HEK293 (cell line): ENCODE measurements around the gene CHCHD1.

Experiments
- CTCF ChIA-PET: fragments of 350-600 bp; formaldehyde crosslinking; extraction: SDS; loops from one replicate; lab custom pipeline; 2021; ENCODE audit warnings: antibody characterized with exemption; lab: Yijun Ruan, JAX
- POLR2A ChIA-PET: fragments of 300-600 bp; formaldehyde crosslinking; extraction: SDS; loops from one replicate; lab custom pipeline; 2020; ENCODE audit warnings: antibody characterized with exemption, inconsistent platforms; lab: Yijun Ruan, JAX
- H3K27ac ChIP-seq: fragments of 200-500 bp; sonication (Bioruptor generic); 2 replicates; pipeline ENCODE4 v1.5.1; 2014; ENCODE audit warnings: low read depth, low read length, control low read depth, inconsistent platforms; ENCODE audit errors: extremely low read depth
- H3K36me3 ChIP-seq, 2 experiments: fragments of 200-500 bp in 1 of 2; sonication (Bioruptor generic) in 1 of 2; 1 replicate in 1 of 2; 2 replicates in 1 of 2; pipeline ENCODE4 v1.5.1; 2014 to 2017; ENCODE audit warnings: inconsistent platforms in 2 of 2, low read length in 2 of 2; ENCODE audit not compliant: control insufficient read depth in 2 of 2, insufficient read depth in 1 of 2
- H3K4me1 ChIP-seq: fragments of 200-500 bp; sonication (Bioruptor generic); 2 replicates; pipeline ENCODE4 v1.5.1; 2014; ENCODE audit warnings: mild to moderate bottlenecking, low read length, inconsistent platforms; ENCODE audit not compliant: control insufficient read depth, insufficient read depth
- H3K4me3 ChIP-seq: 2 replicates; pipeline ENCODE4 v1.5.1; 2011; ENCODE audit warnings: low read depth, mild to moderate bottlenecking, control low read depth, low read length, moderate library complexity
- H3K9me3 ChIP-seq: fragments of 200-500 bp; sonication (Bioruptor generic); 2 replicates; pipeline ENCODE4 v1.5.1; 2014; ENCODE audit warnings: low read depth, low read length, inconsistent platforms; ENCODE audit not compliant: control insufficient read depth, insufficient read depth
- IKZF3 ChIP-seq: fragments of 450-650 bp; IDR thresholded peaks from 2 replicates; pipeline ENCODE4 v1.5.0; 2018; ENCODE audit warnings: missing biosample characterization, mild to moderate bottlenecking, missing genetic modification characterization, moderate library complexity
- SETDB1 ChIP-seq: IDR thresholded peaks from one replicate; pipeline ENCODE4 v1.6.1; 2017; ENCODE audit warnings: mild to moderate bottlenecking, low read length, moderate library complexity, mixed read lengths; ENCODE audit not compliant: insufficient read length
- YY2 ChIP-seq: fragments of 450-650 bp; formaldehyde crosslinking; IDR thresholded peaks from 2 replicates; pipeline ENCODE4 v1.5.1; 2016; ENCODE audit warnings: missing biosample characterization, missing genetic modification characterization
- ZBTB17 ChIP-seq: fragments of 450-650 bp; formaldehyde crosslinking; IDR thresholded peaks from 2 replicates; pipeline ENCODE4 v1.5.1; 2016; ENCODE audit warnings: missing biosample characterization, missing genetic modification characterization
- ZFHX2 ChIP-seq: fragments of 450-650 bp; formaldehyde crosslinking; conservative IDR thresholded peaks from 2 replicates; pipeline ENCODE4 v1.5.1; 2016; ENCODE audit warnings: missing biosample characterization, missing genetic modification characterization
- ZIC2 ChIP-seq: fragments of 450-650 bp; formaldehyde crosslinking; IDR thresholded peaks from 2 replicates; pipeline ENCODE4 v1.5.1; 2016; ENCODE audit warnings: missing biosample characterization, missing genetic modification characterization
- ZNF433 ChIP-seq: fragments of 450-650 bp; formaldehyde crosslinking; IDR thresholded peaks from 2 replicates; pipeline ENCODE4 v1.5.1; 2016; ENCODE audit warnings: missing biosample characterization, missing genetic modification characterization, low read depth
- ZNF600 ChIP-seq: fragments of 450-650 bp; formaldehyde crosslinking; IDR thresholded peaks from 2 replicates; pipeline ENCODE4 v1.5.1; 2016; ENCODE audit warnings: missing biosample characterization, missing genetic modification characterization
- ZXDB ChIP-seq: fragments of 450-650 bp; formaldehyde crosslinking; IDR thresholded peaks from 2 replicates; pipeline ENCODE4 v1.5.1; 2016; ENCODE audit warnings: missing biosample characterization, missing genetic modification characterization
- TF ChIP-seq, protein P1 (sequence below): fragments of 450-650 bp; formaldehyde crosslinking; IDR thresholded peaks from 2 replicates; pipeline ENCODE4 v1.5.1; 2016; ENCODE audit warnings: missing biosample characterization, missing genetic modification characterization
- TF ChIP-seq, protein P2 (sequence below): fragments of 450-650 bp; formaldehyde crosslinking; IDR thresholded peaks from 2 replicates; pipeline ENCODE4 v1.5.1; 2016; ENCODE audit warnings: missing biosample characterization, missing genetic modification characterization
- TF ChIP-seq, protein P3 (sequence below): fragments of 450-650 bp; formaldehyde crosslinking; IDR thresholded peaks from 2 replicates; pipeline ENCODE4 v1.5.1; 2017; ENCODE audit warnings: missing biosample characterization, missing genetic modification characterization
- TF ChIP-seq, protein P4 (sequence below): fragments of 450-650 bp; formaldehyde crosslinking; IDR thresholded peaks from 2 replicates; pipeline ENCODE4 v1.5.1; 2016; ENCODE audit warnings: missing biosample characterization, missing genetic modification characterization

CHCHD1 gene

DNA sequence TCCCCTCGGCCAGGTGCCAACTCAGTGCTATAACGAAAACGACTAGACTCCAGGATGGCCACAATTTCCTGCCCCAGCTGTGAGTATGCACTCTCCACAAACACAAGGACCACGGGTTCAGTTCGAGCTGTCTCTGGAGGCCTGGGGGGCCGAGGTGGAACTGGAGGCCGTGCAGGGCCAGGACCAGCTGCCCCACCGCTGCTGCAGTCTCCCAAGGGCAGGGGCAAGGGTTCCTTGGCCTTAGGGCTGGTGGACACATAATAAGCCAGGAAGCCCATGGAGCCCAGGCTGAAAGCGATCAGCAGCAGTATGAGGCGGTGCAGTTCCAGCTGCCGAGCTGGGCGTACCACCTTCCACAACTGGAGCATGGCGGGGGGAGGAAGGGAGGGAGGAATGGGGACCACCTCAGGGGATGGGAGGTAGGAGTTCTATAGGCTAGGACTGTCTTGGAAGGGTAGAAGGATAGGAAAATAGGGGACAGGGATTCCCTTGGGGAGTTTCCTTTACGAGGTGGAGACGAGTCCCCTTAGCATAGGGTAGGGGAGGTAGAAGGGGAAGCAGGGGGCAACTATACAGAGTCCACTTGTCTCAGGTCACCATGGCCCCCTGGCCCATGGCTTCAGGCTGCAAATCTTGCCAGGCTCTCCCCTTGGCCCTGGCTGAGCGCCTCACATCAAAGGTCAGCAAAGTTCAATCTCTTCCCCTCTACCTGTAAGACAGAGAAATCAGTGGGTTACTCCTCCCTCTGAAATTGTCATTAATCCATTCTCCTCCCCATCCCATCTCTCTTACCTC is 26.4 kb downstream of the CHCHD1 start:
- no peaks in the 10 kb centered on the region for H3K4me1 ChIP-seq
- H3K36me3 ChIP-seq, result peaks cover 16 to 62% of the 10 kb centered on the region in 2 experiments; a peak in 2 of 3 replicates
- no peak overlapping the region for H3K27ac ChIP-seq
- ChIA-PET CTCF (interaction anchor here (0.6 to 0.8 kb wide), 2 partner anchors 10 to 71 kb away, joined by 3 to 5 read pairs; no protein-coding TSS in a partner anchor), POLR2A (interaction anchor here (0.6 to 3.0 kb wide), 3 partner anchors 8 to 557 kb away, joined by 4 to 15 read pairs (median 4); no protein-coding TSS in a partner anchor)
- H3K4me3 ChIP-seq, result no peak overlapping the region
- H3K9me3 ChIP-seq, result no peaks in the 10 kb centered on the region
- TF ChIP-seq ZIC2 (tag by site-specific recombination) (no peak), ZNF433 (tag by site-specific recombination) (no peak), ZFHX2 (no peak), YY2 (tag by site-specific recombination) (no peak), ZXDB (no peak)
- TF ChIP-seq, protein P1, sequence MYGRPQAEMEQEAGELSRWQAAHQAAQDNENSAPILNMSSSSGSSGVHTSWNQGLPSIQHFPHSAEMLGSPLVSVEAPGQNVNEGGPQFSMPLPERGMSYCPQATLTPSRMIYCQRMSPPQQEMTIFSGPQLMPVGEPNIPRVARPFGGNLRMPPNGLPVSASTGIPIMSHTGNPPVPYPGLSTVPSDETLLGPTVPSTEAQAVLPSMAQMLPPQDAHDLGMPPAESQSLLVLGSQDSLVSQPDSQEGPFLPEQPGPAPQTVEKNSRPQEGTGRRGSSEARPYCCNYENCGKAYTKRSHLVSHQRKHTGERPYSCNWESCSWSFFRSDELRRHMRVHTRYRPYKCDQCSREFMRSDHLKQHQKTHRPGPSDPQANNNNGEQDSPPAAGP (tag by site-specific recombination), result no peak
- TF ChIP-seq, protein P2, sequence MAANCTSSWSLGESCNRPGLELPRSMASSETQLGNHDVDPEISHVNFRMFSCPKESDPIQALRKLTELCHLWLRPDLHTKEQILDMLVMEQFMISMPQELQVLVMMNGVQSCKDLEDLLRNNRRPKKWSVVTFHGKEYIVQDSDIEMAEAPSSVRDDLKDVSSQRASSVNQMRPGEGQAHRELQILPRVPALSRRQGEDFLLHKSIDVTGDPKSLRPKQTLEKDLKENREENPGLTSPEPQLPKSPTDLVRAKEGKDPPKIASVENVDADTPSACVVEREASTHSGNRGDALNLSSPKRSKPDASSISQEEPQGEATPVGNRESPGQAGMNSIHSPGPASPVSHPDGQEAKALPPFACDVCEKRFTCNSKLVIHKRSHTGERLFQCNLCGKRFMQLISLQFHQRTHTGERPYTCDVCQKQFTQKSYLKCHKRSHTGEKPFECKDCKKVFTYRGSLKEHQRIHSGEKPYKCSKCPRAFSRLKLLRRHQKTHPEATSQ (tag by site-specific recombination), result no peak

DNA sequence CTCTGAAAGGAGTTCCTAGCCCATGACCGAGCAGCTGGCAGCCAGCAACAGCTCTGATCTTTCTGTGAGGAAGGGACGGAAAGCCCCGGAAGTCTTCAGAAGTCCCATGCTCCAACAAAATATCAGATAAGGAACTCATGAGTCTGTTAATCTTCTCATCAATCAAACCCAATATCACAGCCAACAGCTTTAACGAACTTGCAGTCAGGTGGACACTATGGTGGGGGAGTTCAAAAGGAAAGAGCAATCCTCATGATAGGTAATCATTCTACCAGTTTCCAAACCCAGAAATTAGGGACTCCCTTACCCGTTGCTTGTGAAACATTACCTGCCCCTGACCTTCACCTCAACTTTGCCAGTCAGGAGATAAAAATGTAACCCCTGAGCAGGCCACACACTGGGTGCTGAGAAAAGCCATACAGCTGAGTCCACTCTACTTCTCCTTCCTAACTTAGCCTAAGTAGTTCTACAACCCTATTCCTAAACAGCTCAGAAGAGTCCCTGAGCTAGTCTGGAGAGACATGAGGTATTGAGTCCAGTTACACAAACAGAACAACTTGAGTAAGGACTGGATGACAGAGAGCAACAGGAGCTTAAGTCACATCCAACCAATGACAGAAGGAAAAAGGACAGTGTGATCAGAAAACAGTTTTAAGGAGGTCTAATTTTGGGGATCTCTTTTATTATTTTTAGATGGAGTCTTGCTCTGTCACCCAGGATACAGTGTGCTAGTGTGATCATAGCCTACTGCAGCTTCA is 27.4 kb downstream of the CHCHD1 start:
- Histone ChIP-seq H3K36me3 (peaks cover 15 to 61% of the 10 kb centered on the region in 2 experiments; a peak in 2 of 3 replicates), H3K27ac (no peak overlapping the region), H3K4me1 (no peaks in the 10 kb centered on the region), H3K9me3 (no peaks in the 10 kb centered on the region), H3K4me3 (no peak overlapping the region)
- ChIA-PET CTCF (interaction anchor here (0.6 to 0.8 kb wide), 3 partner anchors 8 to 70 kb away, joined by 3 to 5 read pairs (median 3); no protein-coding TSS in a partner anchor), POLR2A (interaction anchor here (0.6 to 3.0 kb wide), 6 partner anchors 9 to 558 kb away, joined by 3 to 15 read pairs (median 4); partner anchors contain the start of gene ZSWIM8)
- TF ChIP-seq ZBTB17 (tag by site-specific recombination) (0 out of 2 replicates have a peak, but pooled peaks have one; percentile 47), ZNF600 (tag by site-specific recombination) (0 out of 2 replicates have a peak, but pooled peaks have one; percentile 16), IKZF3 (tag by site-specific recombination) (no peak), SETDB1 (no peak)
- TF ChIP-seq, protein P3, sequence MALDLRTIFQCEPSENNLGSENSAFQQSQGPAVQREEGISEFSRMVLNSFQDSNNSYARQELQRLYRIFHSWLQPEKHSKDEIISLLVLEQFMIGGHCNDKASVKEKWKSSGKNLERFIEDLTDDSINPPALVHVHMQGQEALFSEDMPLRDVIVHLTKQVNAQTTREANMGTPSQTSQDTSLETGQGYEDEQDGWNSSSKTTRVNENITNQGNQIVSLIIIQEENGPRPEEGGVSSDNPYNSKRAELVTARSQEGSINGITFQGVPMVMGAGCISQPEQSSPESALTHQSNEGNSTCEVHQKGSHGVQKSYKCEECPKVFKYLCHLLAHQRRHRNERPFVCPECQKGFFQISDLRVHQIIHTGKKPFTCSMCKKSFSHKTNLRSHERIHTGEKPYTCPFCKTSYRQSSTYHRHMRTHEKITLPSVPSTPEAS (tag by site-specific recombination), result no peak
- TF ChIP-seq, protein P4, sequence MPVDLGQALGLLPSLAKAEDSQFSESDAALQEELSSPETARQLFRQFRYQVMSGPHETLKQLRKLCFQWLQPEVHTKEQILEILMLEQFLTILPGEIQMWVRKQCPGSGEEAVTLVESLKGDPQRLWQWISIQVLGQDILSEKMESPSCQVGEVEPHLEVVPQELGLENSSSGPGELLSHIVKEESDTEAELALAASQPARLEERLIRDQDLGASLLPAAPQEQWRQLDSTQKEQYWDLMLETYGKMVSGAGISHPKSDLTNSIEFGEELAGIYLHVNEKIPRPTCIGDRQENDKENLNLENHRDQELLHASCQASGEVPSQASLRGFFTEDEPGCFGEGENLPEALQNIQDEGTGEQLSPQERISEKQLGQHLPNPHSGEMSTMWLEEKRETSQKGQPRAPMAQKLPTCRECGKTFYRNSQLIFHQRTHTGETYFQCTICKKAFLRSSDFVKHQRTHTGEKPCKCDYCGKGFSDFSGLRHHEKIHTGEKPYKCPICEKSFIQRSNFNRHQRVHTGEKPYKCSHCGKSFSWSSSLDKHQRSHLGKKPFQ (tag by site-specific recombination), result no peak
